PC-9 (cell line): ENCODE measurements around the gene SYNGAP1.

Source experiments
- EZH2 ChIP-seq: fragments of 200-600 bp; sonication (generic); IDR thresholded peaks from 2 replicates; pipeline ENCODE4 v1.8.0; 2017; ENCODE audit warnings: antibody characterized with exemption, low read depth
- TF ChIP-seq, protein P1 (sequence below): fragments of 200-600 bp; sonication (generic); conservative IDR thresholded peaks from 2 replicates; pipeline ENCODE4 v1.6.1; 2017; ENCODE audit warnings: mixed run types, antibody characterized with exemption, mild to moderate bottlenecking, moderate library complexity

DNA sequence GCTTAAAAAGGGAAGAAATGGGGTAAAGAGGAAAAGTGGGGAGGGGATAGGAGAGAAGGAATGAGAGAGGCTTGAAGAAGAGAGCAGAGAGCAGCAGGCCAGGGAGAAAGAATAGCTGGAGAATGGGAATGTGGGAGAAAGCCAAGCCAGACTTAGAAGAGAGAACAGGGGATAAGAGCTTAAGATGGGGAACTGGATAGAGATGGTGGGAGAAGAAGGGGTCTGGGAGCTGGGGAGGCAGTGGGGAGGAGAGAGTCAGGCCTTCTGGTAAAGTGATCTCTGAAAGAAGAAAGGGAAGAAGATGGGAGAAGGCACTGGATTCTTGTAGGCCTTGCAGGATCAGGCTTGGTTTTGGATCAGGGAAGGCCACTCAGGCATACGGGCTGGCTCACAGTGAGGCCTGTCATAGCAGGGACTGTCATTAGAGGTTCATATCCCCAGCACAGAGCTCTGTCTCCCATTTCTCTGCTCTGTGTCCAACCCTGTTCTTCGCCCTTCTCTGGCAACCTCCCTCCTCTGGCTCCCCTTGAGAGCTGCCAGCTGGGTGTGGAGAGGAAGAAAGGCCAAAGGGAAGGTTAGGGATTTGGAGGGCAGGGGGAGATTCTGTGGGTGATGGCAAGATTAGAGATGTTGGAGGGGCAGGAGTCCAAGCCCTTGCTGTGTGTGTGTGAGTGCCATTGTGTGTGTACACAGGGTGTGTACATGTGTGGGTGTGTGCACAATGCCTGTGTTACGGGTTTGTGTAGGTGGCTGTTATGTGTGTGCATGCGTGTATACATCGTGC is 9.3 kb downstream of the SYNGAP1 start:
- TF ChIP-seq EZH2: no peak
- TF ChIP-seq, protein P1, sequence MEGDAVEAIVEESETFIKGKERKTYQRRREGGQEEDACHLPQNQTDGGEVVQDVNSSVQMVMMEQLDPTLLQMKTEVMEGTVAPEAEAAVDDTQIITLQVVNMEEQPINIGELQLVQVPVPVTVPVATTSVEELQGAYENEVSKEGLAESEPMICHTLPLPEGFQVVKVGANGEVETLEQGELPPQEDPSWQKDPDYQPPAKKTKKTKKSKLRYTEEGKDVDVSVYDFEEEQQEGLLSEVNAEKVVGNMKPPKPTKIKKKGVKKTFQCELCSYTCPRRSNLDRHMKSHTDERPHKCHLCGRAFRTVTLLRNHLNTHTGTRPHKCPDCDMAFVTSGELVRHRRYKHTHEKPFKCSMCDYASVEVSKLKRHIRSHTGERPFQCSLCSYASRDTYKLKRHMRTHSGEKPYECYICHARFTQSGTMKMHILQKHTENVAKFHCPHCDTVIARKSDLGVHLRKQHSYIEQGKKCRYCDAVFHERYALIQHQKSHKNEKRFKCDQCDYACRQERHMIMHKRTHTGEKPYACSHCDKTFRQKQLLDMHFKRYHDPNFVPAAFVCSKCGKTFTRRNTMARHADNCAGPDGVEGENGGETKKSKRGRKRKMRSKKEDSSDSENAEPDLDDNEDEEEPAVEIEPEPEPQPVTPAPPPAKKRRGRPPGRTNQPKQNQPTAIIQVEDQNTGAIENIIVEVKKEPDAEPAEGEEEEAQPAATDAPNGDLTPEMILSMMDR: no peak
